ENCODE results near the gene CRYL1. TPM values are rescaled to one million over a fixed set of nuclear protein-coding genes. Genes with fewer than 3 reads are reported as not detected.
A peak's percentile ranks its signal among the peaks of the same experiment; 100 is the strongest.

The CRYL1 gene
- total and polyA plus RNA-seq, 9 of the 15 experiments (the other 6 are each of a cell fraction or from before 2014, with no cell fraction given): 1.0 to 6.9 (median 2.4) TPM

DNA sequence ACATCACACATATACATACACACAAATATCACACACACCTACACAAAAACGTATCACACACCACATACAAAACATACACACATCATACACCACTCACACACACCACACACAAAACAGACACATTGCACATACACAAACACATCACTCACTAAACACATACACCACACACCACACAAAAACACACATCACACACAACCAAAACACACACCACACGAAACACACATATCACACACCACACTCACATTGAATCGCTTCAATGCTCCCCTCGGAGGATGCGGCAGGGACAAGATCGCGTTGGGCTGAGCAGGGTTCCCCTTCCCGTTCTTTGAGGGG lies 131.5 kb downstream of the CRYL1 start:
- Histone ChIP-seq H2AFZ (ENCODE audit: low read depth, low read length) (no peak overlapping the region), H3K4me1 (replicated peaks in 1 of 2; ENCODE audit: control insufficient read depth in 2 of 2, insufficient read depth in 2 of 2, low read length in 2 of 2) (peaks cover 0 to 4% of the 10 kb centered on the region in 2 experiments; a peak in 1 of 5 replicates), H3K9ac (ENCODE audit: insufficient read depth in 1 of 2, low read depth in 2 of 2, low read length in 2 of 2) (no peak overlapping the region), H3K27me3 (ENCODE audit: control insufficient read depth in 2 of 2, insufficient read depth in 2 of 2, low read length in 2 of 2) (peaks cover 0 to 29% of the 10 kb centered on the region in 2 experiments; a peak in 2 of 5 replicates), H3K9me1 (ENCODE audit: control insufficient read depth, insufficient read depth, low read length) (no peaks in the 10 kb centered on the region), H3K4me2 (ENCODE audit: insufficient read depth, low read length) (no peak overlapping the region), H4K20me1 (replicated peaks; ENCODE audit: control insufficient read depth, insufficient read depth, low read length) (no peaks in the 10 kb centered on the region), H3K79me2 (ENCODE audit: control insufficient read depth, insufficient read depth, low read length) (no peaks in the 10 kb centered on the region), H3K27ac (ENCODE audit: extremely low read depth, low read depth, low read length) (no peak overlapping the region), H3K9me3 (replicated peaks; ENCODE audit: control insufficient read depth, insufficient read depth, low read depth, low read length) (no peaks in the 10 kb centered on the region), H3K4me3 (no peak overlapping the region), H3K36me3 (ENCODE audit: control insufficient read depth, insufficient read depth, low read length) (no peaks in the 10 kb centered on the region)
- POLR2A ChIA-PET: no interaction called here
- no peak for ATAC-seq
- no peak for DNase-seq (ENCODE audit: extremely low read depth in 1 of 4, low spot score in 3 of 4)
- TF ChIP-seq EHMT2 (IDR thresholded peaks at IDR 0.05) (no peak), TAF7 (tag; IDR thresholded peaks at IDR 0.05) (no peak), HLTF (IDR thresholded peaks at IDR 0.05) (no peak), EP400 (IDR thresholded peaks at IDR 0.05) (no peak)
- in situ Hi-C loops (cut with MboI): no loop called here
- 42% methylated on average over 8 of the region's 8 CpGs for WGBS (ENCODE audit: insufficient coverage, low coverage, missing lambda C conversion rate)
- CTCF ChIA-PET (ENCODE audit: low intra/inter-chr PET ratio): no interaction called here
- BruUV-seq (replicated peaks): no TSS peak
- peak; percentile 19 for FAIRE-seq
- intact Hi-C loops (cut with micrococcal nuclease): no loop called here

DNA sequence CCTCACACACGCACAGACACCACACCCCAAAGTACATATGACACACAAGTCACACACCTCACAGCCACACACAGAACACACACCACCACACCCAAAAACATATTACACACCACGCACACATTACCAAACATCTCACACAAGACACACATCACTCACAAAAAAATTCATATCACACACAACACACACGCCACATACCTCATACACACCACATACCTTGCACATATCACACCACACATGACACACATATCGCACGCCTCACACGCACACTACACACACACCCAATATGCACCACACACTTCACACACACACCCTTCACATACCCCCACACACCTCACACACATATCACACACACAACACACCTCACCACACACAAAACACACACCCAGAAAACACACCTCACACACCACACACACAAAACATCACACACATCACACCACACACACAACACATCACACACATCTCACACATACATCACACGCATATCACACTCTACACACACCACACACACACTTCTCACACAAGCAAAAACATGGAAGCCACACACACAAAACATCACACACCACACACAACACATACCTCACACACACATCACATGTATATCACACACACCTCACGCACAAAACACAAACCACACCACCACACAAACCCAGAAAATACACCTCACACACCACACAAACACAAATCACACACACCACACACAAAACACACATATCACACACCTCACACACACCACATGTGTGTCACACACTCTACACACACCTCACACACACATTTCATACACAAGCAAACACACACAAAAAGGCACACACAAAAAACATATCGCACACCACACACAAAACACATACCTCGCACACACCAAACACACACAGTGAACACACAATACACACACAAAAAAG lies 132.1 kb downstream of the CRYL1 start:
- in situ Hi-C loops (cut with MboI) (no loop called here), intact Hi-C loops (cut with micrococcal nuclease) (no loop called here)
- DNase-seq (ENCODE audit: extremely low read depth in 1 of 4, low spot score in 3 of 4) (no peak), ATAC-seq (no peak), FAIRE-seq (peak; percentile 44)
- no peak overlapping the region for H3K4me2 ChIP-seq (ENCODE audit: insufficient read depth, low read length)
- no peaks in the 10 kb centered on the region for H4K20me1 ChIP-seq (replicated peaks; ENCODE audit: control insufficient read depth, insufficient read depth, low read length)
- H3K9me3 ChIP-seq (replicated peaks; ENCODE audit: control insufficient read depth, insufficient read depth, low read depth, low read length): no peaks in the 10 kb centered on the region
- BruUV-seq (replicated peaks): no TSS peak
- H3K4me3 ChIP-seq: no peak overlapping the region
- peaks cover 0 to 4% of the 10 kb centered on the region in 2 experiments; a peak in 1 of 5 replicates for H3K4me1 ChIP-seq (replicated peaks in 1 of 2; ENCODE audit: control insufficient read depth in 2 of 2, insufficient read depth in 2 of 2, low read length in 2 of 2)
- no peaks in the 10 kb centered on the region for H3K9me1 ChIP-seq (ENCODE audit: control insufficient read depth, insufficient read depth, low read length)
- H3K9ac ChIP-seq (ENCODE audit: insufficient read depth in 1 of 2, low read depth in 2 of 2, low read length in 2 of 2): no peak overlapping the region
- H3K36me3 ChIP-seq (ENCODE audit: control insufficient read depth, insufficient read depth, low read length): no peaks in the 10 kb centered on the region
- WGBS (ENCODE audit: insufficient coverage, low coverage, missing lambda C conversion rate): 51% methylated on average over 8 of the region's 10 CpGs
- ChIA-PET POLR2A (no interaction called here), CTCF (ENCODE audit: low intra/inter-chr PET ratio) (no interaction called here)
- TF ChIP-seq, protein P1, sequence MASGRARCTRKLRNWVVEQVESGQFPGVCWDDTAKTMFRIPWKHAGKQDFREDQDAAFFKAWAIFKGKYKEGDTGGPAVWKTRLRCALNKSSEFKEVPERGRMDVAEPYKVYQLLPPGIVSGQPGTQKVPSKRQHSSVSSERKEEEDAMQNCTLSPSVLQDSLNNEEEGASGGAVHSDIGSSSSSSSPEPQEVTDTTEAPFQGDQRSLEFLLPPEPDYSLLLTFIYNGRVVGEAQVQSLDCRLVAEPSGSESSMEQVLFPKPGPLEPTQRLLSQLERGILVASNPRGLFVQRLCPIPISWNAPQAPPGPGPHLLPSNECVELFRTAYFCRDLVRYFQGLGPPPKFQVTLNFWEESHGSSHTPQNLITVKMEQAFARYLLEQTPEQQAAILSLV (tag; IDR thresholded peaks at IDR 0.05): no peak
- TF ChIP-seq LEF1 (IDR thresholded peaks at IDR 0.05): no peak
- TF ChIP-seq, protein P2, sequence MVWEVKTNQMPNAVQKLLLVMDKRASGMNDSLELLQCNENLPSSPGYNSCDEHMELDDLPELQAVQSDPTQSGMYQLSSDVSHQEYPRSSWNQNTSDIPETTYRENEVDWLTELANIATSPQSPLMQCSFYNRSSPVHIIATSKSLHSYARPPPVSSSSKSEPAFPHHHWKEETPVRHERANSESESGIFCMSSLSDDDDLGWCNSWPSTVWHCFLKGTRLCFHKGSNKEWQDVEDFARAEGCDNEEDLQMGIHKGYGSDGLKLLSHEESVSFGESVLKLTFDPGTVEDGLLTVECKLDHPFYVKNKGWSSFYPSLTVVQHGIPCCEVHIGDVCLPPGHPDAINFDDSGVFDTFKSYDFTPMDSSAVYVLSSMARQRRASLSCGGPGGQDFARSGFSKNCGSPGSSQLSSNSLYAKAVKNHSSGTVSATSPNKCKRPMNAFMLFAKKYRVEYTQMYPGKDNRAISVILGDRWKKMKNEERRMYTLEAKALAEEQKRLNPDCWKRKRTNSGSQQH (CRISPR knock-in tag; IDR thresholded peaks at IDR 0.05): 0 out of 2 replicates have a peak, but pooled peaks have one; percentile 22
- H3K79me2 ChIP-seq (ENCODE audit: control insufficient read depth, insufficient read depth, low read length): no peaks in the 10 kb centered on the region
- no peak overlapping the region for H2AFZ ChIP-seq (ENCODE audit: low read depth, low read length)
- H3K27me3 ChIP-seq (ENCODE audit: control insufficient read depth in 2 of 2, insufficient read depth in 2 of 2, low read length in 2 of 2): peaks cover 0 to 28% of the 10 kb centered on the region in 2 experiments; a peak in 2 of 5 replicates
- no peak overlapping the region for H3K27ac ChIP-seq (ENCODE audit: extremely low read depth, low read depth, low read length)

Measured in K562 (cell line).